ES-I3 (cell line): ENCODE data around the gene PARD6A.

Experiments used
- H3K36me3 ChIP-seq: 2 replicates; pipeline ENCODE4 v1.6.1; 2013; ENCODE audit warnings: mild to moderate bottlenecking, low read length, control low read depth, moderate library complexity; ENCODE audit not compliant: insufficient read depth
- H3K4me1 ChIP-seq: 2 replicates; pipeline ENCODE4 v1.6.1; 2013; ENCODE audit warnings: mild to moderate bottlenecking, control low read depth, low read length; ENCODE audit not compliant: insufficient read depth
- H3K9ac ChIP-seq: 2 replicates; pipeline ENCODE4 v1.6.1; 2013; ENCODE audit warnings: low read depth, mild to moderate bottlenecking, low read length, moderate library complexity
- H3K9me3 ChIP-seq: 2 replicates; pipeline ENCODE4 v1.6.1; 2013; ENCODE audit warnings: mild to moderate bottlenecking, low read length, moderate library complexity; ENCODE audit not compliant: control insufficient read depth, insufficient read depth

PARD6A gene, protein sequence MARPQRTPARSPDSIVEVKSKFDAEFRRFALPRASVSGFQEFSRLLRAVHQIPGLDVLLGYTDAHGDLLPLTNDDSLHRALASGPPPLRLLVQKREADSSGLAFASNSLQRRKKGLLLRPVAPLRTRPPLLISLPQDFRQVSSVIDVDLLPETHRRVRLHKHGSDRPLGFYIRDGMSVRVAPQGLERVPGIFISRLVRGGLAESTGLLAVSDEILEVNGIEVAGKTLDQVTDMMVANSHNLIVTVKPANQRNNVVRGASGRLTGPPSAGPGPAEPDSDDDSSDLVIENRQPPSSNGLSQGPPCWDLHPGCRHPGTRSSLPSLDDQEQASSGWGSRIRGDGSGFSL

DNA sequence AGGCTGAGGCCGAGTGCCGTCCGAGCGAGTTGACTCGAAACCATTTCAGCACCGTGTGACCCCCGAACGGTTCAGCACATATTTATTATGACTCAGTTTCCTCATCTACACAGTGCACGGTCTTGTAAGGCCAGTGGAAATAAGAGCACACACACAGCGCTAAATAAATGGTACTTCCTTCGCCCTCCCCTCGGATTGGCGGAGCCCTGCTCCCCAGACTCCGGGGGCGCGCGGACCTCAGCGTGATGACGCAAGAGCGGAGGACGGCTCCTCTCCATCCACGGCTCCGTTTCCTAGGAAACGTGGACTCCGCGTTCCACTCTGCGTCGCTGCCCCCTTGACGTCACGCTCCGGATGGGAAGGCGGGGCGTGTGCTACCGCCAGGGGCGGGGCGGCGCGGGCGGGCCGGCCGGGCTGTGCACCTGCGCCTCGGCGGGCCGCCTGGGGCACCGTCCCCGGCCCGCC, at the start of gene PARD6A:
TSS of gene PARD6A (plus strand) at position 397 of the 465 bp plus-strand sequence. CDS start 79 bp downstream, outside the sequence.
- H3K36me3 ChIP-seq, result no peaks in the 10 kb centered on the region

DNA sequence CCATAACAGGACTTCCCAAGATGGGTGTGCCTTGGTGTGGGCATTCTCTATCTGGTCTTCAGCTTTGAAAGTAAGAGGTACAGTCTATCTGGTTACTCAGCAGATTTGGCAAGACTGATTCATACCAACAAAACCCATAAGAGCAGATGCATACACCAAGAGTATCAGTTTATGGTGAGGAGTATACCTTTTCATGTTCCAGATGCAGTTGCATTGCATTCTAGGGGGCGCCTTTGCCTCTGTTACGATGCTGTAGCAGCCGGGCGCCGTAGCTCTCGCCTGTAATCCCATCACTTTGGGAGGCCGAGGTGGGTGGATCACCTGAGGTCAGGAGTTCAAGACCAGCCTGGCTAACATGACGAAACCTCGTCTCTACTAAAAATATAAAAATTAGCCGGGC, 47.0 kb upstream of the PARD6A start:
- no peaks in the 10 kb centered on the region for H3K9me3 ChIP-seq
- H3K4me1 ChIP-seq, result no peaks in the 10 kb centered on the region
- peaks cover 14% of the 10 kb centered on the region for H3K36me3 ChIP-seq
- H3K9ac ChIP-seq, result no peak overlapping the region

More for the DNA sequence above, at the start of gene PARD6A:
- H3K9me3 ChIP-seq, result no peaks in the 10 kb centered on the region
- H3K9ac ChIP-seq, result peak within 1 kb of the TSS; percentile 81
- no peaks in the 10 kb centered on the region for H3K4me1 ChIP-seq

DNA sequence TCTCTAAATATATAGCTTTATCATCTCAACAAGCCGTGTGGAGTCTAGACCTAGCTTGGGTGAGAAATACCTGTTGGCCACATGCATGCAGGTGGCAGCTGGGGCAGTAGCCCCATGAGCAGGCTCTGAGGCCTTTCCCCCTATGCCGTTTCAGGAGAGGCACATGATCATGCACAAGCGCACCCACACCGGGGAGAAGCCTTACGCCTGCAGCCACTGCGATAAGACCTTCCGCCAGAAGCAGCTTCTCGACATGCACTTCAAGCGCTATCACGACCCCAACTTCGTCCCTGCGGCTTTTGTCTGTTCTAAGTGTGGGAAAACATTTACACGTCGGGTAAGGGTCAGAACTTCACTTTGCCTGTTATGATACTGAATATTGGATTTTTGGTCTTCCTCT, 32.5 kb upstream of the PARD6A start:
- no peak overlapping the region for H3K9ac ChIP-seq
- H3K36me3 ChIP-seq, result peaks cover 26% of the 10 kb centered on the region
- H3K9me3 ChIP-seq, result no peaks in the 10 kb centered on the region
- H3K4me1 ChIP-seq, result no peaks in the 10 kb centered on the region

DNA sequence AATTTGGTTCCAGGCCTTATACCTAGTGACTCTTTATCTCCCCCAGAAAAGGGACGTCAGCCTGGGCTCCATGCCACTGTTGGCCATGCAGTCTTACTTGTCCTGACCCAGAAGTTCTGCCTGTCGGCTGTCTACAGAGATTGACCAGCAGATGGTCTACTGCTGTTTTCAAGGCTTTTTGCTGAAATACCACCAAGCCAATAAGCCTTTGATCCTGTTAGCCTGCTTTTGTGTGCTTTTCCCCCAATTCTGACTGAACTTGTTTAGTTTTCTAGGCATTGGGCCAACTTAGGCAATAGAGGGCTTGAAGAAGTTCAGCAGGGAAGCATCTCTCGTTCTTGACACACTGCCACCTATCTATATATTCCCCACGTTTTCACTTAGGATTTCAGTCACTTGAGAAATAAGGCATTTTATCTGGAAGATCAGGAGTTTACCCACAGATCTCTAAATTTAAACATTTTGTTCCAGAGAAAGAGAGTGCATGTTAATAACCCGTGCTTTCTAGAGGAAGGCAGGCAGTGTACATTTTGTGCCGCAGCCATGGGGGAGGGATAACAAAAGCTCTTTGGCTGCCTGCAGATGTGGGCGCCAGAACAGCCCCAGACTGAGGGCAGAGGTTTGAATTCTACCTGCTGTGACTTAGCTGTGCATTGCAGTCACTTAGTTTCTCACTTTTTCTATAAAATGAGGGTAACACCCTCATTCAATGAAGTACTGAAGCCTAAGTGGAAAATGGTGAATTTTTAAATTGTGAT, 28.2 kb upstream of the PARD6A start:
- no peaks in the 10 kb centered on the region for H3K4me1 ChIP-seq
- H3K9ac ChIP-seq, result no peak overlapping the region
- no peaks in the 10 kb centered on the region for H3K9me3 ChIP-seq
- peaks cover 17% of the 10 kb centered on the region for H3K36me3 ChIP-seq

DNA sequence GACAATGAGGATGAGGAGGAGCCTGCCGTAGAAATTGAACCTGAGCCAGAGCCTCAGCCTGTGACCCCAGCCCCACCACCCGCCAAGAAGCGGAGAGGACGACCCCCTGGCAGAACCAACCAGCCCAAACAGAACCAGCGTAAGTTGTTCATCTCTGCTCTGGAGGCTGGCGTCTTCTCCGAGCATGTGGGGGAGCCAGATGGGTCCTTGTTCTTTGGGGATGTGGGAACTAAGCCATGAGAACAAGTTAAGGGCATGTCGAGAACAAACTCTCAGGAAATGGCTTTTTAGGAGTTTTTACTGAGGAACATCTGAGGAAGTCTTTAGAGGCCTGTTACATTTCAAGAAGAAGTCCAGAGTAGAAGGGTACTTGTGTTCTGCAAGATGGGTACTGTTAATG, 24.0 kb upstream of the PARD6A start:
- H3K9me3 ChIP-seq, result no peaks in the 10 kb centered on the region

DNA sequence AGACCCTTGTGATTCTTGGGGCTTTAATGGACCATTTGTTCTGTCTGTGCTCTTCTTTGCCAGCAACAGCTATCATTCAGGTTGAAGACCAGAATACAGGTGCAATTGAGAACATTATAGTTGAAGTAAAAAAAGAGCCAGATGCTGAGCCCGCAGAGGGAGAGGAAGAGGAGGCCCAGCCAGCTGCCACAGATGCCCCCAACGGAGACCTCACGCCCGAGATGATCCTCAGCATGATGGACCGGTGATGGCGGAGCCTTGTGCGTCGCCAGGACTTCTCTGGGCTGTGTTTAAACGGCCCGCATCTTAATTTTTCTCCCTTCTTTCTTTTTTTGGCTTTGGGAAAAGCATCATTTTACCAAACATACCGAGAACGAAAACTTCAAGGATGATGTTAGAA, 23.1 kb upstream of the PARD6A start:
- no peaks in the 10 kb centered on the region for H3K4me1 ChIP-seq
- H3K9me3 ChIP-seq, result no peaks in the 10 kb centered on the region
- peaks cover 9% of the 10 kb centered on the region; the same call in 1 of the 2 replicates for H3K36me3 ChIP-seq
- no peak overlapping the region for H3K9ac ChIP-seq

More for the DNA sequence above, 24.0 kb upstream of the PARD6A start:
- no peak overlapping the region for H3K9ac ChIP-seq
- peaks cover 13% of the 10 kb centered on the region; the same call in 1 of the 2 replicates for H3K36me3 ChIP-seq
- H3K4me1 ChIP-seq, result no peaks in the 10 kb centered on the region

DNA sequence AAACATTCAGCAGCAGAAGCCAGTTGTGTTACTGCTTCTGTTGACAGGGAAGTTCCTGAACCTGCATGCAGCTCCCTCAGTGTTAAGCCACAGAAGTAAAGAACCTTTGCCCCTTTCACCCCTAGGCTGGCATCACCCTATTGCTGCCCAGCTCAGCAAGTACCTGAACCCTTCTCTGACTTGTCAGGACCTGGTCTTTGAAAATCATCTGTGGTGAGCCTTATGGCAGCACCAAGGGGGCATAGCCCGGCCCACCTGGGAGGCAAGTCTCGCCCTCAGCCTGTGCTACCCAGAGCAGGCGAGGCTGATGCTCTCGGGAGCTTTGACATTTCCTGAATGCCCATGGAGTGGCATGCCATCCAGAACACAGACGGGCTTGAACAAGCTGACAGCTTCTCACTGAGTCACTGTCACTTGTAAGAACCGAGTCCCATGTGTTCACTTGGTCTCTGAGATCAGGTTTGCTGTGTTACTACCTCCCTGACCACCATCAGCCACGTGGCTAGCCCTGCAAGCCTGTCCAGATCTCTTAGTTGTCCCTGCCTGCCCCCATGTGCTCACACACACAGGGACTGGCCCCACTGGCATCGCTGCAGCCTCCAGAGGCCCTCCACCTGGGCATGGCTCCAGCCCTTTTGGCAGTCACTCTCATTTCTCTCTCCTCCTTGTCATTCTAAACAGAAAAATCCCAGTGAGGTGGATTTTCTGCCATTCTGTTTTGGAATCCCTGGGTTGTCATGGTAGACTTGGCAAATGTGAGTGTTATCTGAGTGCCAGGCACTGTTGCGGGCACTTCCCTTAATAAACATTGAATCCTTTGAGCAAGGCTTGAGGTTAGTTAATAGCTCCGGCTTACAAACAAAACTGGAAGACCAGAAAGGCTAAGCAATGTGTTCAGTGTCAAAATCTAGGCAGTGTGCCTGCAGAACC, 18.7 kb upstream of the PARD6A start:
- Histone ChIP-seq H3K36me3 (peaks cover 9% of the 10 kb centered on the region; the same call in 1 of the 2 replicates), H3K9ac (no peak overlapping the region), H3K9me3 (no peaks in the 10 kb centered on the region; the same call in 1 of the 2 replicates), H3K4me1 (no peaks in the 10 kb centered on the region)

DNA sequence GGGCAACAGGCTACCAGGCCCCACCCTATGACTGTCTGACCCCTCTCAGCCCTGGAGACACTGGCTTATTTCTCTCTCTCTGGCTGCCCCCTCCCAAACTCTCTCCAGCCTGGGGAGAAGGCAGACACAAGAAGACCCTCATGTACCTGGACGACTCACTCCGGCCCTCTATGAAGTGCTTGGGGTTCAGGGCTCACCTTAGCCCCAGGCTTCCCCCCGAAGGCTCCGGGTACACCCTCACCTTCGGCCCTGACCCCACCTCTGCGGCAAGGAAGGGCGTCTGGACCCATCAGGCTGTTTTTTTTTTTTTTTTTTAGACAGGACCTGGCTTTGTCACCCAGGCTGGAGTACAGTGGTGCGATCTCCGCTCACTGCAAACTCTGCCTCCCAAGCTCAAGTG, 16.7 kb upstream of the PARD6A start:
- H3K9me3 ChIP-seq, result no peaks in the 10 kb centered on the region; the same call in 1 of the 2 replicates
- H3K4me1 ChIP-seq, result peaks cover 1% of the 10 kb centered on the region
- no peaks in the 10 kb centered on the region for H3K36me3 ChIP-seq
- H3K9ac ChIP-seq, result no peak overlapping the region; the same call in 1 of the 2 replicates

DNA sequence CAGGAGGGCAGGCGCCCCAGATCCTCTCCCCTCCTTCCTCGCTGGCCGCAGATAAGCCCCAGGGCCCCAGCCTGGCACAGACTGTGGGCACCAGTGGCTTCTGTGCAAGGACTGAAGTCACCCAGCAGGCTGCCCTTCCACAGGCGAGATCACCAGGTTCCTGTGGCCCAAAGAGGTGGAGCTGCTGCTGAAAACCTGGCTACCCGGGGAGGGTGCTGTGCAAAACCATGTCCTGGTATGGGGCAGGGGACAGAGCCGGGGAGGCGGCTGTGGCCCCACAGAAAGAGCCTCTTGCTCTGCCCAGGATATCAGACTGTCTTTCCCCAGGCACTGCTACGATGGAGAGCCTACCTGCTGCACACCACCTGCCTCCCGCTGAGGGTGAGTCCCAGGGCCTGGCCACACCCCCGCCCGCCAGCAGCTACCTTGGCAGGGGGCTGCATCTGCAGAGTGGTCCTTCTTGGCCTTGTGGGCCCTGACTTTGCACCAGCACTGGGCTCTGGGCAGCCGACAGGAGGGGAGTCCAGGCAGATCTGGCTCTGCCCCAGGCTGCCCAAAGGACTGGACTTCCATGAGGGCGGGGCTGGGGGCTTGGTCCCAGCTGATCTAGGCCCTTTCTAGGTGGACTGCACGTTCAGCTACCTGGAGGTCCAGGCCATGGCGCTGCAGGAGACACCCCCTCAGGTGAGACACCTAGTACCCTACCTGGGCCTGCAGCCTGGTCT, 15.2 kb upstream of the PARD6A start:
- Histone ChIP-seq H3K36me3 (no peaks in the 10 kb centered on the region), H3K9ac (peak overlapping the region; percentile 44), H3K4me1 (peaks cover 4% of the 10 kb centered on the region), H3K9me3 (no peaks in the 10 kb centered on the region; the same call in 1 of the 2 replicates)

DNA sequence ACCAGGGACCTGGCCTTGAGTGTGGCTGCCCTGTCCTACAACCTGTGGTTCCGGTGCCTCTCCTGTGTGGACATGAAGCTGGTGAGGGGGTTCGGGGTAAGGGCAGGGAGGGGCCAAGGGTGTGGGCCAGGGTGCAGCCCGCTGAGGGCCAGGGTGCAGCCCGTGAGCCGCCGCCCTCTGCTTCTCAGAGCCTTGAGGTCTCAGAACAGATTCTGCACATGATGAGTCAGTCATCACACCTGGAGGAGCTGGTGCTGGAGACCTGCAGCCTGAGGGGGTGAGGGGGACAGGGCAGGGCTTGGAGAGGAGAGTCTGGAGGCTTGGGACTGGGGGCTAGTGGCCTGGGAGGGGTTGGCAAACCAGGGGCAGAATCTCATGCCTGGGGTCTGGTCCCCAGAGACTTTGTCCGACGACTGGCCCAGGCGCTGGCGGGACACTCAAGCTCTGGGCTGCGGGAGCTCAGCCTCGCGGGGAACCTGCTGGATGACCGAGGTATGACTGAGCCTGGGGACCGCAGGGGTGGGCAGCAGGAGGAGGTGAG, 13.6 kb upstream of the PARD6A start:
- Histone ChIP-seq H3K4me1 (peaks cover 4% of the 10 kb centered on the region), H3K9me3 (no peaks in the 10 kb centered on the region; the same call in 1 of the 2 replicates), H3K9ac (no peak overlapping the region), H3K36me3 (no peaks in the 10 kb centered on the region)

DNA sequence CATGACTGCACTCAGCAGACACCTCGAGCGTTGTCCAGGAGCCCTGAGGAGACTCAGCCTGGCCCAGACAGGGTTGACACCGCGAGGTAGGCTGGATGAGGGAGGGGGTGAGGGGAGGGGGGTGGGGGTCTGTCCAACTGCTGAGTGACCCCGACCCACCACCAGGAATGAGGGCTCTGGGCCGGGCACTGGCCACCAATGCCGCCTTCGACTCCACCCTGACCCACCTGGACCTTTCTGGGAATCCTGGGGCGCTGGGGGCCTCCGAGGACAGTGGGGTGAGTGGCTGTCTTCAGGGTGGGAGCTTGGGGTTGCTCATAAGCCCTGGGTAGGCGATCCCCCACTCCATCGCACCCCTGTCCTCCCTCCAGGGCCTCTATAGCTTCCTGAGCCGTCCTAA, 13.1 kb upstream of the PARD6A start:
- Histone ChIP-seq H3K9ac (no peak overlapping the region), H3K4me1 (peaks cover 4% of the 10 kb centered on the region), H3K36me3 (no peaks in the 10 kb centered on the region), H3K9me3 (no peaks in the 10 kb centered on the region; the same call in 1 of the 2 replicates)

DNA sequence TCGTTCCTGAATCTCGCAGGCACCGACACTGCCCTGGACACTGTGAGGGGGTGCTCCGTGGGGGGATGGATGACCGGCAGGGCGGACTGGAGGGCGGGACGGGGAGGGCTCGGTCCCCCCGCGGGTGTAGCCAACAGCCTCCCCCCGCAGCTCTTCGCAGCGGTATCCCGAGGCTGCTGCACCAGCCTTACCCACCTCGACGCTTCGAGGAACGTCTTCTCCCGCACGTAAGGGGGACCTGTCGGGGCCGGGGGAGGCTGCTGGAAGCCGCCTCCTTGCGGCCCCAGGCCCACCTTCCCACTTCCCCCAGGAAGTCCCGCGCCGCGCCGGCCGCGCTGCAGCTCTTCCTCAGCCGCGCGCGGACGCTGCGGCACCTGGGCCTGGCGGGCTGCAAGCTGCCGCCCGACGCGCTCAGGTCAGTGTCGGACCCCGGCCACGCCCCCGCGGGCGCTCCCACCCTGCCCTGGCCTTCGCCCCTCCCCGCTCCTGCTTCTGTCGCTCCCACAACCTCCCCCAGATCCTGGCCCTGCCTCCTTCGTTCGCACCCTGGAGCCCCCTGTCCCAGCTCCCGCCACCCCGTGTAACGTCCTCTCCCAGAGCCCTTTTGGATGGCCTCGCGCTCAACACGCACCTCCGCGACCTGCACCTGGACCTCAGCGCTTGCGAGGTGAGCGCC, 12.5 kb upstream of the PARD6A start:
- Histone ChIP-seq H3K36me3 (no peaks in the 10 kb centered on the region), H3K9ac (peak overlapping the region; percentile 22; the same call in 1 of the 2 replicates), H3K9me3 (no peaks in the 10 kb centered on the region; the same call in 1 of the 2 replicates), H3K4me1 (peaks cover 4% of the 10 kb centered on the region)
